A549 (cell line): Measurements from ENCODE around the gene GBF1. TPM values are rescaled to one million over a fixed set of nuclear protein-coding genes. Genes with fewer than 3 reads are reported as not detected.

Experiments
- ATAC-seq, 2 experiments: fragments of 200-7000 bp in 1 of 2; fragments of >200 bp in 1 of 2; cut with Nextera tagmentation in 1 of 2; cut with Tn5 transposase in 1 of 2; 3 replicates each; pipeline versions ENCODE4 v1.8.0 to v1.9.1; 2018 to 2020; ENCODE audit warnings: mild to moderate bottlenecking in 1 of 2, moderate library complexity in 1 of 2
- CTCF ChIA-PET: fragments of 300-600 bp; sonication (Branson Sonifier 250); formaldehyde crosslinking; extraction: SDS; loops from one replicate; lab custom pipeline; 2021; ENCODE audit warnings: antibody characterized with exemption, inconsistent platforms; lab: Yijun Ruan, JAX
- POLR2A ChIA-PET: fragments of 350-600 bp; formaldehyde crosslinking; extraction: SDS; loops from one replicate; lab custom pipeline; 2021; ENCODE audit warnings: antibody characterized with exemption, inconsistent platforms; lab: Yijun Ruan, JAX
- DNase-seq, 2 experiments: peaks; one replicate each; pipeline versions ENCODE4 v3.0.0 to v3.0.0-alpha.2; 2011 to 2016; ENCODE audit warnings: low read depth in 1 of 2, low spot score in 1 of 2
- FAIRE-seq: peaks from 2 replicates; lab custom pipeline; 2011; peaks lifted over from hg19 to GRCh38; lab: Jason Lieb, UNC
- H3K27ac ChIP-seq, 2 experiments: fragments of >200 bp; sonication (Bioruptor Twin); formaldehyde crosslinking; 3 replicates each; pipeline ENCODE4 v1.5.1; 2016 to 2017
- H3K4me1 ChIP-seq: fragments of >200 bp; sonication (Bioruptor Twin); formaldehyde crosslinking; 3 replicates; pipeline ENCODE4 v1.6.1; 2016
- H3K4me2 ChIP-seq: fragments of >200 bp; sonication (Bioruptor Twin); formaldehyde crosslinking; 3 replicates; pipeline ENCODE4 v1.6.1; 2016
- H3K4me3 ChIP-seq: fragments of >200 bp; sonication (Bioruptor Twin); formaldehyde crosslinking; 3 replicates; pipeline ENCODE4 v1.5.1; 2016
- H3K9me3 ChIP-seq: fragments of >200 bp; sonication (Bioruptor Twin); formaldehyde crosslinking; 3 replicates; pipeline ENCODE4 v1.6.1; 2016
- BHLHE40 ChIP-seq: IDR thresholded peaks from 2 replicates; pipeline ENCODE4 v1.6.1; 2012; ENCODE audit warnings: low read depth, low read length, inconsistent platforms
- CBX8 ChIP-seq: fragments of 200-600 bp; sonication (generic); IDR thresholded peaks from 2 replicates; pipeline ENCODE4 v1.6.1; 2016
- CEBPB ChIP-seq, 2 experiments: fragments of >200 bp in 1 of 2; sonication (Bioruptor Twin) in 1 of 2; formaldehyde crosslinking in 1 of 2; IDR thresholded peaks; 2 replicates each; pipeline ENCODE4 v1.6.1; 2012 to 2016
- EHF ChIP-seq: fragments of 250-450 bp; sonication (Bioruptor Pico); IDR thresholded peaks from 2 replicates; pipeline ENCODE4 v1.5.0; 2020; ENCODE audit warnings: mild to moderate bottlenecking
- ESRRA ChIP-seq: fragments of 150-350 bp; IDR thresholded peaks from 2 replicates; pipeline ENCODE4 v1.6.1; 2014; ENCODE audit warnings: mild to moderate bottlenecking, low read length, borderline replicate concordance
- FOSB ChIP-seq: fragments of 250-450 bp; sonication (Bioruptor Pico); IDR thresholded peaks from 2 replicates; pipeline ENCODE4 v1.5.0; 2020; ENCODE audit warnings: mild to moderate bottlenecking, moderate library complexity
- FOXS1 ChIP-seq: fragments of 250-450 bp; sonication (Bioruptor Pico); IDR thresholded peaks from 2 replicates; pipeline ENCODE4 v1.5.0; 2020; ENCODE audit warnings: mild to moderate bottlenecking, moderate library complexity
- GATA3 ChIP-seq: IDR thresholded peaks from 2 replicates; pipeline ENCODE4 v1.6.1; 2012; ENCODE audit warnings: borderline replicate concordance
- HDAC2 ChIP-seq: fragments of 200-600 bp; sonication (generic); IDR thresholded peaks from 2 replicates; pipeline ENCODE4 v1.6.1; 2016
- HOXA7 ChIP-seq: fragments of 250-450 bp; sonication (Bioruptor Pico); IDR thresholded peaks from 2 replicates; pipeline ENCODE4 v1.5.0; 2020; ENCODE audit warnings: mild to moderate bottlenecking, moderate library complexity
- HOXB13 ChIP-seq: fragments of 250-450 bp; sonication (Bioruptor Pico); IDR thresholded peaks from 2 replicates; pipeline ENCODE4 v1.5.0; 2020; ENCODE audit warnings: low read depth, mild to moderate bottlenecking, moderate library complexity
- MAFK ChIP-seq: fragments of 450-650 bp; IDR thresholded peaks from 2 replicates; pipeline ENCODE4 v1.6.1; 2014; ENCODE audit not compliant: partially characterized antibody
- MYC ChIP-seq: IDR thresholded peaks from 2 replicates; pipeline ENCODE4 v1.6.1; 2012; ENCODE audit warnings: mild to moderate bottlenecking, inconsistent platforms, low read length, improper control_type of control experiment, borderline replicate concordance
- NFE2L2 ChIP-seq: fragments of 150-350 bp; conservative IDR thresholded peaks from 2 replicates; pipeline ENCODE4 v1.6.1; 2014; ENCODE audit warnings: low read length
- NPAS2 ChIP-seq: fragments of 250-450 bp; sonication (Bioruptor Pico); IDR thresholded peaks from 2 replicates; pipeline ENCODE4 v1.8.0; 2022; ENCODE audit warnings: mild to moderate bottlenecking, moderate library complexity, borderline replicate concordance
- NR3C1 ChIP-seq: fragments of >200 bp; sonication (Bioruptor Twin); formaldehyde crosslinking; IDR thresholded peaks from 3 replicates; pipeline ENCODE4 v1.6.1; 2017
- POLR2AphosphoS2 ChIP-seq: conservative IDR thresholded peaks from 2 replicates; pipeline ENCODE4 v1.6.1; 2012; ENCODE audit warnings: low read length, improper control_type of control experiment, inconsistent platforms
- RAD21 ChIP-seq, 2 experiments: fragments of >200 bp in 1 of 2; sonication (Bioruptor Twin) in 1 of 2; formaldehyde crosslinking in 1 of 2; IDR thresholded peaks in 1 of 2; conservative IDR thresholded peaks in 1 of 2; 2 replicates in 1 of 2; 3 replicates in 1 of 2; pipeline ENCODE4 v1.6.1; 2012 to 2018; ENCODE audit warnings: inconsistent platforms in 1 of 2
- RCOR1 ChIP-seq: fragments of 150-350 bp; IDR thresholded peaks from 2 replicates; pipeline ENCODE4 v1.6.1; 2014; ENCODE audit warnings: antibody characterized with exemption, low read length, low read depth
- RNF2 ChIP-seq: fragments of 200-600 bp; sonication (generic); IDR thresholded peaks from 2 replicates; pipeline ENCODE4 v1.6.1; 2016; ENCODE audit warnings: low read depth, mild to moderate bottlenecking, antibody characterized with exemption, moderate library complexity, borderline replicate concordance
- TFCP2L1 ChIP-seq: fragments of 250-450 bp; sonication (Bioruptor Pico); IDR thresholded peaks from 2 replicates; pipeline ENCODE4 v1.5.0; 2021; ENCODE audit warnings: mild to moderate bottlenecking
- ZFP36 ChIP-seq: fragments of 450-650 bp; IDR thresholded peaks from 2 replicates; pipeline ENCODE4 v1.6.1; 2014; ENCODE audit warnings: borderline replicate concordance; ENCODE audit not compliant: partially characterized antibody
- ZSCAN20 ChIP-seq: fragments of 250-450 bp; sonication (Bioruptor Pico); IDR thresholded peaks from 2 replicates; pipeline ENCODE4 v1.8.0; 2022; ENCODE audit warnings: mild to moderate bottlenecking, moderate library complexity
- WGBS: methylation state at CpG from one replicate; pipeline ENCODE4 v1.1.6; 2017; ENCODE audit errors: missing lambda C conversion rate; 5-methylcytosine and 5-hydroxymethylcytosine counted together
- polyA plus RNA-seq, 4 experiments: library from polyadenylated mRNA; depleted of rRNA in 3 of 4; stranded (reverse); fragments of >200 nt; fragmentation: RNase III in 1 of 4; extraction: RNeasy Plus Mini Kit Qiagen cat#74134 plus additional on column Dnase treatment in 1 of 4; gene quantifications; 2 replicates in 3 of 4; 3 replicates in 1 of 4; pipeline ENCODE4 v1.2.3, GENCODE V29; 2011 to 2017
- TF ChIP-seq, protein P1 (sequence below): fragments of 250-450 bp; sonication (Bioruptor Pico); IDR thresholded peaks from 2 replicates; pipeline ENCODE4 v1.5.0; 2021; ENCODE audit warnings: mild to moderate bottlenecking, moderate library complexity, borderline replicate concordance
- TF ChIP-seq, protein P2 (sequence below): fragments of >200 bp; sonication (Bioruptor Twin); formaldehyde crosslinking; IDR thresholded peaks from 2 replicates; pipeline ENCODE4 v1.6.1; 2016
- TF ChIP-seq, protein P3 (sequence below): fragments of 150-350 bp; IDR thresholded peaks from 2 replicates; pipeline ENCODE4 v1.6.1; 2014; ENCODE audit warnings: low read depth, mild to moderate bottlenecking, low read length

The GBF1 gene
- polyA plus RNA-seq, 2 of the 4 experiments (the other 2 are of a cell fraction), result 20.4 to 21.3 TPM

DNA sequence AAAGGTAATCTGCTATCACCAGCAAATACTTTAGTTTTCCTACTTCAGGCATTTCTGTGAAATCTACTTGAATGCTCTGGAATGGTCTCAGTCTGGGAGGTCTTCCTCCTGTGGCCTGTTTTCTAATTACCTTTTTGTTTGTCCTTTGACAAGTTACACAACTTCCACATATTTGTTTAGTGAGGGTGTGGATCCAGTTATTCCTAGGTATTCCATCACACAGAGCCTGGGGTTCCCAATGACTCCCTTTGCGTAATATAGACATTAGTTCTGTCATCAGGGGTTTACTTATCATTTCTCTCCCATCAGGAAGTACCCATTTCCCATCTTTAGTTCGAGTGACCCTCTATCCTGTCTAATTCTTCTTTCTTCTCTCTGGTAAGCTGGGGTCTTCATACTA lies 47.3 kb upstream of the GBF1 start:
- peak in 1 of 2 experiments; percentile 54 for DNase-seq
- ChIA-PET POLR2A (no interaction called here), CTCF (interaction anchor here (1.2 to 2.8 kb wide), 2 partner anchors 10 to 32 kb away, joined by 3 to 14 read pairs; no protein-coding TSS in a partner anchor)
- TF ChIP-seq NR3C1 (no peak), CEBPB (IDR thresholded peaks at IDR 0.05) (peak in 1 of 2 experiments; percentile 38; a peak in 1 of 4 replicates), ZSCAN20 (no peak), NFE2L2 (no peak), MAFK (no peak)
- H3K4me1 ChIP-seq, result peaks cover 6% of the 10 kb centered on the region; the same call in 1 of the 3 replicates
- no peak overlapping the region for H3K4me3 ChIP-seq
- H3K4me2 ChIP-seq, result peak overlapping the region; percentile 41
- 0 out of 3 replicates have a peak, but pooled peaks cover 1% of the 10 kb centered on the region for H3K9me3 ChIP-seq
- FAIRE-seq, result no peak
- H3K27ac ChIP-seq, result no peak overlapping the region
- WGBS, result 34% methylated on average over 2 of the region's 2 CpGs
- peak in 1 of 2 experiments; percentile 54; a peak in 1 of 6 replicates for ATAC-seq

DNA sequence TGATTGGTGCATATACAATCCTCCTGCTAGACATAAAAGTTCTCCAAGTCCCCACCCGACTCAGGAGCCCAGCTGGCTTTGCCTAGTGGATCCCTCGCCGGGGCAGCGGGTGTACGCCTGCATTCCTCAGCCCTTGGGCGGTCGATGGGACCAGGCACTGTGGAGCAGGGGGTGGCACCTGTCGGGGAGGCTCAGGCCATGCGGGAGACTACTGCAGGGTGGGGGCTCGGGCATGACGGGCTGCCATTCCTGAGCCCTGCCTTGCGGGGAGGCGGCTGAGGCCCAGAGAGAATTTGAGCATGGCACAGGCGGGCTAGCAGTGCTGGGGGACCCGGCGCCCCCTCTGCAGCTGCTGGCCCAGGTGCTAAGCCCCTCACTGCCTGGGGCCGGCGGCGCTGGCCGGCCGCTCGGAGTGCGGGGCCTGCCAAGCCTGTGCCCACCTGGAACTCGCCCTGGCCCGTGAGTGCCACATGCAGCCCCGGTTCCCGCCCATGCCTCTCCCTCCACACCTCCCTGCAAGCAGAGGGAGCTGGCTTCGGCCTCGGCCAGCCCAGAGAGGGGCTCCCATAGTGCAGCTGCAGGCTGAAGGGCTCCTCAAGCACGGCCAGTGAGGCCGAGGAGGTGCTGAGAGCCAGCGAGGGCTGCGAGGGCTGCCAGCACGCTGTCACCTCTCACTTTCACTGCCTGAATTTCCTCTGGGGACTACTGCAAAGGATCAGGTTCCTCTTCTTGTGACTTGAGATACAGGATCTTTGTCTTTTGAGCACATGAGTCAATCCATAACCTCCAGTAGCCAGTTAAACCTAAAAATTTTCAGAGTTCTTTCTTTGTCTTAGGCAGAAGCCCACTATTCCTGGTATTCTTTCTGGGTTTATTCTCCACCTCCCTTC lies 44.3 kb upstream of the GBF1 start:
- H3K9me3 ChIP-seq, result no peaks in the 10 kb centered on the region
- FAIRE-seq, result no peak
- no peak overlapping the region for H3K4me3 ChIP-seq
- ATAC-seq, result no peak
- no peak overlapping the region for H3K4me2 ChIP-seq
- 70% methylated on average over 20 of the region's 34 CpGs for WGBS
- ChIA-PET CTCF (interaction anchor here (1.0 to 2.4 kb wide), 4 partner anchors 11 to 150 kb away, joined by 3 to 7 read pairs (median 5); no protein-coding TSS in a partner anchor), POLR2A (no interaction called here)
- H3K4me1 ChIP-seq, result peaks cover 6% of the 10 kb centered on the region; the same call in 1 of the 3 replicates
- DNase-seq, result no peak
- no peak overlapping the region for H3K27ac ChIP-seq
- no peak for TF ChIP-seq ZSCAN20
- no peak for TF ChIP-seq CBX8
- TF ChIP-seq, protein P1, sequence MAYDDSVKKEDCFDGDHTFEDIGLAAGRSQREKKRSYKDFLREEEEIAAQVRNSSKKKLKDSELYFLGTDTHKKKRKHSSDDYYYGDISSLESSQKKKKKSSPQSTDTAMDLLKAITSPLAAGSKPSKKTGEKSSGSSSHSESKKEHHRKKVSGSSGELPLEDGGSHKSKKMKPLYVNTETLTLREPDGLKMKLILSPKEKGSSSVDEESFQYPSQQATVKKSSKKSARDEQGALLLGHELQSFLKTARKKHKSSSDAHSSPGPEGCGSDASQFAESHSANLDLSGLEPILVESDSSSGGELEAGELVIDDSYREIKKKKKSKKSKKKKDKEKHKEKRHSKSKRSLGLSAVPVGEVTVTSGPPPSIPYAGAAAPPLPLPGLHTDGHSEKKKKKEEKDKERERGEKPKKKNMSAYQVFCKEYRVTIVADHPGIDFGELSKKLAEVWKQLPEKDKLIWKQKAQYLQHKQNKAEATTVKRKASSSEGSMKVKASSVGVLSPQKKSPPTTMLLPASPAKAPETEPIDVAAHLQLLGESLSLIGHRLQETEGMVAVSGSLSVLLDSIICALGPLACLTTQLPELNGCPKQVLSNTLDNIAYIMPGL (CRISPR knock-in tag), result no peak
- TF ChIP-seq ZFP36, result no peak
- TF ChIP-seq TFCP2L1 (CRISPR knock-in tag), result no peak
- TF ChIP-seq FOXS1 (CRISPR knock-in tag), result no peak
- TF ChIP-seq ESRRA, result no peak
- no peak for TF ChIP-seq RCOR1
- TF ChIP-seq, protein P2, sequence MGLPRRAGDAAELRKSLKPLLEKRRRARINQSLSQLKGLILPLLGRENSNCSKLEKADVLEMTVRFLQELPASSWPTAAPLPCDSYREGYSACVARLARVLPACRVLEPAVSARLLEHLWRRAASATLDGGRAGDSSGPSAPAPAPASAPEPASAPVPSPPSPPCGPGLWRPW, result no peak
- TF ChIP-seq POLR2AphosphoS2, result no peak
- TF ChIP-seq HOXB13 (CRISPR knock-in tag), result no peak

DNA sequence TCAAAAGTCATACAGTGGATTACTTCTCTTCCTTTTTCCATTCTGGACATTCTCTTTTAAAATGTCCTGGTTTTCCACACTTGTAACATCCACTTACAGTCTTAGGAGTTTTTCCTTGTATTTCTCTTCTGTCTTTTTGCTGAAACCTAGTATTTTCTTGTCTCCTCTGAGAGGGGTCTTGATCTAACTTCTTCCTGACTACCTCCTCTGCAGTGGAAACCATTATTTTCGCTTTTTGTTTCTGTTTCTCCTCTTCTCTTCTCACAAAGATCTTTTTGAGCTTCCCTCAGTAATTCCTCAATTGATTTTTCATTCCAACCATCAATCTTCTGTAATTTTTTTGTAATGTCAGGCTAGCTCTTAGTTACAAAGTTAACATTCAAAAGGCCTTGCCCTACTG lies 42.9 kb upstream of the GBF1 start:
- POLR2A ChIA-PET, result no interaction called here

More for the DNA sequence above, 42.9 kb upstream of the GBF1 start:
- Histone ChIP-seq H3K4me2 (no peak overlapping the region), H3K4me1 (peaks cover 6% of the 10 kb centered on the region; the same call in 1 of the 3 replicates), H3K27ac (no peak overlapping the region), H3K9me3 (no peaks in the 10 kb centered on the region), H3K4me3 (no peak overlapping the region)
- no peak for TF ChIP-seq BHLHE40
- TF ChIP-seq NPAS2 (CRISPR knock-in tag), result no peak
- no peak for TF ChIP-seq CBX8
- no peak for TF ChIP-seq MYC
- no peak for TF ChIP-seq HOXA7 (CRISPR knock-in tag)
- TF ChIP-seq HDAC2, result no peak
- TF ChIP-seq ZSCAN20, result no peak
- TF ChIP-seq NR3C1, result no peak
- TF ChIP-seq EHF (CRISPR knock-in tag), result no peak
- TF ChIP-seq, protein P1 (CRISPR knock-in tag), result no peak
- TF ChIP-seq FOSB (CRISPR knock-in tag), result no peak
- no peak for TF ChIP-seq RAD21 (conservative IDR thresholded peaks at IDR 0.05 in 1 of 2, IDR thresholded peaks at IDR 0.05 in 1 of 2)
- no peak for TF ChIP-seq GATA3
- TF ChIP-seq, protein P3, sequence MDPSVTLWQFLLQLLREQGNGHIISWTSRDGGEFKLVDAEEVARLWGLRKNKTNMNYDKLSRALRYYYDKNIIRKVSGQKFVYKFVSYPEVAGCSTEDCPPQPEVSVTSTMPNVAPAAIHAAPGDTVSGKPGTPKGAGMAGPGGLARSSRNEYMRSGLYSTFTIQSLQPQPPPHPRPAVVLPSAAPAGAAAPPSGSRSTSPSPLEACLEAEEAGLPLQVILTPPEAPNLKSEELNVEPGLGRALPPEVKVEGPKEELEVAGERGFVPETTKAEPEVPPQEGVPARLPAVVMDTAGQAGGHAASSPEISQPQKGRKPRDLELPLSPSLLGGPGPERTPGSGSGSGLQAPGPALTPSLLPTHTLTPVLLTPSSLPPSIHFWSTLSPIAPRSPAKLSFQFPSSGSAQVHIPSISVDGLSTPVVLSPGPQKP, result no peak
- TF ChIP-seq RNF2, result no peak
- FAIRE-seq (no peak), DNase-seq (no peak), ATAC-seq (no peak)
- CTCF ChIA-PET, result no interaction called here
- 34% methylated on average over 1 of the region's 1 CpG for WGBS
